Nephron progenitor cell (in vitro differentiated cells): Measurements from ENCODE around the gene LARGE2.

Source experiments
- DNase-seq: peaks from one replicate; pipeline ENCODE4 v3.0.0; 2021
- H3K27ac Mint-ChIP-seq: 2 replicates; pipeline ENCODE4 v1.8.0; 2021; ENCODE audit warnings: mild to moderate bottlenecking, moderate library complexity, mixed read lengths
- H3K27me3 Mint-ChIP-seq: 2 replicates; pipeline ENCODE4 v1.8.0; 2021; ENCODE audit warnings: mild to moderate bottlenecking, low read depth, mixed read lengths; ENCODE audit not compliant: poor library complexity
- H3K36me3 Mint-ChIP-seq: 2 replicates; pipeline ENCODE4 v1.8.0; 2021; ENCODE audit warnings: low read depth, mixed read lengths
- H3K4me1 Mint-ChIP-seq: 2 replicates; pipeline ENCODE4 v1.8.0; 2021; ENCODE audit warnings: mixed read lengths
- H3K4me3 Mint-ChIP-seq: 2 replicates; pipeline ENCODE4 v1.8.0; 2021; ENCODE audit warnings: mild to moderate bottlenecking, moderate library complexity, mixed read lengths
- H3K9me3 Mint-ChIP-seq: 2 replicates; pipeline ENCODE4 v1.8.0; 2021; ENCODE audit warnings: mild to moderate bottlenecking, moderate library complexity, mixed read lengths
- CTCF ChIP-seq: fragments of 200-600 bp; sonication (generic); IDR thresholded peaks from 2 replicates; pipeline ENCODE4 v1.5.0; 2021; ENCODE audit warnings: antibody characterized with exemption

Gene LARGE2

DNA sequence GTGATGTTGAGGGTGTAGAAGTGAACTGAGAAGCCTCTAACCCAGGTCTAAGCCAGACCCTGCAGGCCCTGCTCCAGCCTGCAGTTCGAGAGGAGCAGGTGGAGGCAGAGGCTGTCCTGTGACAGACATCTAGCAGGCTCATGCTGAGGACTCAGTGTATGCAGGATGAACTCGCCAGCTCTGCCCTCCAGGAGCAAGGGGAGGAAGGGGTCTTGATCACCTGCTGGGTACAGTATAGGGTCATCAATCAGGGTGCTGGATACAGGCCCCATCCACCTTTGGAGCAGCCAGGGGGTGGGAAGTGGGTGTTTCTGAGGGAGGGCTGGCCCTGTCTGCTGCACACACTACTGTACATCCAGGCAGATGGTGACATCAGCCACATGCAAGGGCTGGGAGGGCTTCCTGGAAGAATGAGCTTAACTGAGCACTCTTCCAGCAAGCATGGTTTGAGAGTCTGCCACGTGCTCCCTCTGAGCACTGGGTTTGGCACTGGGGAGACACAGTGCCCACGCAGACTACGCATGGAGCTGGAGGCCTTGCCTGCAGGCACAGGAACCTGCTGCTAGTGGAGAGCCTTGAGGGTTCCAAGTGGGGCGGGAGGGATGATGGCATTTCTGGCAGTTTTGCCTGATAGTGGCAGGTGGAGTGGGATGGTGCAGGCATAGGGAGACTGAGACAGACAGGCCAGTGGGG lies 27.8 kb upstream of the LARGE2 start:
- no peaks in the 10 kb centered on the region for H3K9me3 Mint-ChIP-seq
- no peak for TF ChIP-seq CTCF
- peaks cover 22% of the 10 kb centered on the region for H3K27me3 Mint-ChIP-seq
- H3K27ac Mint-ChIP-seq = no peak overlapping the region
- peaks cover 57% of the 10 kb centered on the region for H3K4me1 Mint-ChIP-seq
- no peak for DNase-seq
- no peak overlapping the region for H3K4me3 Mint-ChIP-seq
- H3K36me3 Mint-ChIP-seq = no peaks in the 10 kb centered on the region

DNA sequence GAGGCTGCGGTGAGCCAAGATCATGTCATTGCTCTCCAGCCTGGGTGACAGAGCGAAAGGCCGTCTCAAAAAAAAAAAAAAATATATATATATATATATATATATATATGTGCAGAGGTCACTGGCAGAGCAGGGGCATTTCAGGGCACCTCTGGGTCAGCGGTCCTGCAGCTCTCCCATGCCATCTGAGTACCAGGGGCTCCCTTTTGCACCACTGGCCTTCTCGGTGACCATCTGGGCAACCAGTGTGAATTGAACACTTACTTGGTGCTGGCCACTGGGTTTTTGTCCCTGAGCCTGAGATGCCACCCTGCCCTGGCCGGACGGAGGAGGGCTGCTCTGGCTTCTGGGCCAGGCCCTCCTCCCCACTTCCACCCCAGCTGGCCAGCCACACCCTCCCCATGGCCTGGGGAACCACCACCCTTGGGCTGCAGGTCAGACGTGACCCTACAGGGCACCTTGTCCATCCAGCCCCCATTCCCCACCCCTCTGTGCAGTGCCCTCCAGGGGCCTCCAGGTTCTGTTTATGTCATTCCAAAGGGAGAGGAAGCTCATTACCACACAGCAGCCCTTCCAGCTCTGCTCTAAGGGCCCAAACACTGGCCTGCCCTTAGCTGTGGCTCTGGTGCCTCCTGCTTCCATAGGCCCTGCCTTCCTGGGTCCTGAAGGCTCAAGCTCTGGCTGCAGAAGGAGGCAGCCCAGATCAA lies 26.8 kb upstream of the LARGE2 start:
- no peak for DNase-seq
- no peak for TF ChIP-seq CTCF
- Mint-ChIP-seq H3K9me3 (no peaks in the 10 kb centered on the region), H3K27me3 (peaks cover 19% of the 10 kb centered on the region), H3K36me3 (no peaks in the 10 kb centered on the region), H3K4me1 (peaks cover 62% of the 10 kb centered on the region), H3K27ac (no peak overlapping the region), H3K4me3 (no peak overlapping the region)

DNA sequence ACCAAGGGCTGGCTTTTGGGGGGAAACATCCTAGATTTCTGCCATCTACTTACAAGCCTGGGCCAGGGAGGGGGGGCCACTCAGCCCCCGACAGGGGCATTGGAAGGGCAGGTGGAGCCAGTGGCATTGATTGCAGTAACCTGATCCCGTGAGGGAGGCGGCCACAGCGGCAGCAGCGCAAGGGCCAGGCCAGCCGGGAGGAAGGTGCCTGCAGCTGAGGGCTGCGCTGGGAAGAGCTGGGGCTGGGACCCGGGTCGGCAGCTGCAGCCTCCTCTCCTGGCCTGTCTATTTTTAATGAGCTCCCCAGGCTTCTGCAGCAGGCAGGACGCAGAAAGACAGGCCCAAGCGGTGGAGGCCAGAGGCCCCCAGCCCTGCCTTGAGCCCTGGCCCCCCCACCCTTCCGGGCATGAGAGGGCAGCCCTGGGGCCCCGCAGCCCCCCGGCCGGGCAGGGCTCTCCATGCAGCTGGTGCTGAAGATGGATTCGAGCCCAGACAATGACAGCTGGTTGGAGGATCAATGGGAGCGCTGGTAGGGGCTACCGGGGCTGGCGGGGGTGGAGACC lies 26.0 kb upstream of the LARGE2 start:
- Mint-ChIP-seq H3K9me3 (no peaks in the 10 kb centered on the region), H3K4me1 (peaks cover 69% of the 10 kb centered on the region), H3K4me3 (peak overlapping the region; percentile 50), H3K27me3 (peaks cover 12% of the 10 kb centered on the region), H3K36me3 (no peaks in the 10 kb centered on the region), H3K27ac (no peak overlapping the region)
- DNase-seq = peak; percentile 79
- no peak for TF ChIP-seq CTCF

DNA sequence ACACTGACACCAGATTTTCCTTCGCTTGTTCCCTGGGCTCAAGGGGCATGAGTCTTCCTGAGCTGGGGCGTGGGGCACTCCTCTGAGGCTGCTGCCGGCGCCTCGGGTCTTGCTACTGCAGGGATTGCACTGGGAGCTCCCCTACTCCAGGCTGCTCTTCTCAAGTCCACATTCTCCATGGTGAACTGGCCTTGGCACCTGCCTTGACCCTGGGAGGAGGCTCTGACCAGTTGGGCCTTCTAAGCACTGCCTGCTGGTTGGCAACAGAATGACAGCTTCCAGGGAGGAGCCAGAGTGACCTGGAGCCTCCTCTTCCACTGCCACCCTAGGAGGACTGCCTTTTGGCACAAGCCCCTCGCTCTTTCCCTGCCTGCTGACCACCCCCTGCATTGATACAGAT lies 24.9 kb upstream of the LARGE2 start:
- DNase-seq = no peak
- peaks cover 8% of the 10 kb centered on the region for H3K27me3 Mint-ChIP-seq
- H3K4me1 Mint-ChIP-seq = peaks cover 75% of the 10 kb centered on the region
- no peak for TF ChIP-seq CTCF
- no peaks in the 10 kb centered on the region for H3K36me3 Mint-ChIP-seq
- H3K9me3 Mint-ChIP-seq = no peaks in the 10 kb centered on the region
- H3K4me3 Mint-ChIP-seq = peak overlapping the region; percentile 30
- no peak overlapping the region for H3K27ac Mint-ChIP-seq

DNA sequence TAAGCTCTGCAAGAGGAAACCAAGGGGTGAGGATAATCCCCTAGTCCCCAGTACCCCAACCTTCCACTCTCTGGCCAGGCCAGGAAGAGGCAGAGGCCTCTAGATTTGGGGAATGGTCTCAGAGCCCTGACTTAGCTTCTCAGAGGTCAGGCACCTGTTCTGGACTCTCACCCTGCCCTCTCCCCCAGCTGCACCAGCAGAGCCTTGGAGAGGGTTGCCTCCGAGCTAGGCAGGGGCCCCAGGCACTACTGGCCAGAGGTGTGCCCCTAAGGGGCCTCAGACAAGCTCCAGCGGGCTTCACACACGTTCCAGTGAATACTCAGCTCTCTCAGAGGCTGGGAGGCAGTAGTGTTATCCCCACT lies 23.4 kb upstream of the LARGE2 start:
- Mint-ChIP-seq H3K27ac (peak overlapping the region; percentile 98), H3K4me1 (peaks cover 67% of the 10 kb centered on the region), H3K9me3 (no peaks in the 10 kb centered on the region), H3K27me3 (peaks cover 8% of the 10 kb centered on the region), H3K36me3 (no peaks in the 10 kb centered on the region), H3K4me3 (peak overlapping the region; percentile 78)
- no peak for DNase-seq
- no peak for TF ChIP-seq CTCF
